ENCODE results near the gene CNTN4. TPM values are rescaled to one million over a fixed set of nuclear protein-coding genes. Genes with fewer than 3 reads are reported as not detected.

Gene CNTN4
- total RNA-seq, 1 donor from 2014 or later = not detected

- H3K27ac Mint-ChIP-seq (ENCODE audit: unreplicated experiment) = no peak overlapping the region
- TF ChIP-seq CTCF (IDR thresholded peaks at IDR 0.05; ENCODE audit: insufficient read depth, low read depth, low read length) (no peak), EZH2 (IDR thresholded peaks at IDR 0.05; ENCODE audit: insufficient read depth, low read length) (no peak)
These were observed 446.1 kb downstream of the CNTN4 start for GRCh38 chr3:2544718-2545117.

GRCh38 chr3:2547049-2547448, 448.4 kb downstream of the CNTN4 start:
- H3K4me3 Mint-ChIP-seq (ENCODE audit: unreplicated experiment) = no peak overlapping the region
- Histone ChIP-seq H2AFZ (ENCODE audit: low read depth, low read length) (no peak overlapping the region), H3K4me1 (ENCODE audit: insufficient read depth, low read length) (no peaks in the 10 kb centered on the region), H3K36me3 (ENCODE audit: insufficient read depth, low read length) (no peaks in the 10 kb centered on the region), H3K9me3 (ENCODE audit: insufficient read depth, low read depth, low read length) (no peaks in the 10 kb centered on the region), H3K9ac (ENCODE audit: low read length) (no peak overlapping the region), H3K79me2 (ENCODE audit: insufficient read depth, low read length) (no peaks in the 10 kb centered on the region), H4K20me1 (ENCODE audit: insufficient read depth, low read length) (no peaks in the 10 kb centered on the region), H3K4me2 (ENCODE audit: low read length) (no peak overlapping the region), H3K27me3 (ENCODE audit: insufficient read depth, low read length) (no peaks in the 10 kb centered on the region), H3K27ac (ENCODE audit: low read depth, low read length) (no peak overlapping the region), H3K4me3 (ENCODE audit: insufficient read depth, low read depth, low read length) (no peak overlapping the region)
- FAIRE-seq = no peak
- TF ChIP-seq EZH2 (IDR thresholded peaks at IDR 0.05; ENCODE audit: insufficient read depth, low read length) (no peak), CTCF (IDR thresholded peaks at IDR 0.05; ENCODE audit: insufficient read depth, low read depth, low read length) (no peak)
- peaks cover 15% of the 10 kb centered on the region for H3K9me3 Mint-ChIP-seq (ENCODE audit: unreplicated experiment)
- no peaks in the 10 kb centered on the region for H3K36me3 Mint-ChIP-seq (ENCODE audit: low read depth, unreplicated experiment)
- no peaks in the 10 kb centered on the region for H3K4me1 Mint-ChIP-seq (ENCODE audit: low read depth, unreplicated experiment)
- no peak overlapping the region for H3K27ac Mint-ChIP-seq (ENCODE audit: unreplicated experiment)
- no peaks in the 10 kb centered on the region for H3K27me3 Mint-ChIP-seq (ENCODE audit: low read depth, unreplicated experiment)
- no peak for DNase-seq (ENCODE audit: low read depth)

More at GRCh38 chr3:2544718-2545117, 446.1 kb downstream of the CNTN4 start:
- no peaks in the 10 kb centered on the region for H3K79me2 ChIP-seq (ENCODE audit: insufficient read depth, low read length)
- no peaks in the 10 kb centered on the region for H4K20me1 ChIP-seq (ENCODE audit: insufficient read depth, low read length)
- no peak for DNase-seq (ENCODE audit: low read depth)
- H3K4me1 ChIP-seq (ENCODE audit: insufficient read depth, low read length) = no peaks in the 10 kb centered on the region
- no peak overlapping the region for H3K4me3 Mint-ChIP-seq (ENCODE audit: unreplicated experiment)
- no peaks in the 10 kb centered on the region for H3K27me3 ChIP-seq (ENCODE audit: insufficient read depth, low read length)
- H3K4me1 Mint-ChIP-seq (ENCODE audit: low read depth, unreplicated experiment) = no peaks in the 10 kb centered on the region
- H3K4me3 ChIP-seq (ENCODE audit: insufficient read depth, low read depth, low read length) = no peak overlapping the region
- no peaks in the 10 kb centered on the region for H3K36me3 Mint-ChIP-seq (ENCODE audit: low read depth, unreplicated experiment)
- H3K27me3 Mint-ChIP-seq (ENCODE audit: low read depth, unreplicated experiment) = no peaks in the 10 kb centered on the region
- peaks cover 9% of the 10 kb centered on the region for H3K9me3 Mint-ChIP-seq (ENCODE audit: unreplicated experiment)
- H2AFZ ChIP-seq (ENCODE audit: low read depth, low read length) = no peak overlapping the region
- FAIRE-seq = no peak
- H3K36me3 ChIP-seq (ENCODE audit: insufficient read depth, low read length) = no peaks in the 10 kb centered on the region
- H3K27ac ChIP-seq (ENCODE audit: low read depth, low read length) = no peak overlapping the region
- H3K9ac ChIP-seq (ENCODE audit: low read length) = no peak overlapping the region
- H3K4me2 ChIP-seq (ENCODE audit: low read length) = no peak overlapping the region
- H3K9me3 ChIP-seq (ENCODE audit: insufficient read depth, low read depth, low read length) = no peaks in the 10 kb centered on the region

- no peak for DNase-seq (ENCODE audit: low read depth)
- H3K79me2 ChIP-seq (ENCODE audit: insufficient read depth, low read length) = no peaks in the 10 kb centered on the region
These were observed 456.0 kb downstream of the CNTN4 start for GRCh38 chr3:2554656-2555055.

More at GRCh38 chr3:2554656-2555055, 456.0 kb downstream of the CNTN4 start:
- Mint-ChIP-seq H3K27ac (ENCODE audit: unreplicated experiment) (no peak overlapping the region), H3K36me3 (ENCODE audit: low read depth, unreplicated experiment) (no peaks in the 10 kb centered on the region), H3K9me3 (ENCODE audit: unreplicated experiment) (peaks cover 9% of the 10 kb centered on the region), H3K4me1 (ENCODE audit: low read depth, unreplicated experiment) (no peaks in the 10 kb centered on the region), H3K4me3 (ENCODE audit: unreplicated experiment) (no peak overlapping the region), H3K27me3 (ENCODE audit: low read depth, unreplicated experiment) (no peaks in the 10 kb centered on the region)
- Histone ChIP-seq H3K9me3 (ENCODE audit: insufficient read depth, low read depth, low read length) (no peaks in the 10 kb centered on the region), H3K9ac (ENCODE audit: low read length) (no peak overlapping the region), H4K20me1 (ENCODE audit: insufficient read depth, low read length) (no peaks in the 10 kb centered on the region), H3K27me3 (ENCODE audit: insufficient read depth, low read length) (no peaks in the 10 kb centered on the region), H3K4me3 (ENCODE audit: insufficient read depth, low read depth, low read length) (no peak overlapping the region), H3K27ac (ENCODE audit: low read depth, low read length) (no peak overlapping the region), H3K36me3 (ENCODE audit: insufficient read depth, low read length) (no peaks in the 10 kb centered on the region), H2AFZ (ENCODE audit: low read depth, low read length) (no peak overlapping the region), H3K4me2 (ENCODE audit: low read length) (no peak overlapping the region), H3K4me1 (ENCODE audit: insufficient read depth, low read length) (no peaks in the 10 kb centered on the region)
- no peak for FAIRE-seq
- TF ChIP-seq EZH2 (IDR thresholded peaks at IDR 0.05; ENCODE audit: insufficient read depth, low read length) = no peak
- no peak for TF ChIP-seq CTCF (IDR thresholded peaks at IDR 0.05; ENCODE audit: insufficient read depth, low read depth, low read length)
